H1 (cell line): ENCODE results near the gene CAPN15.

Experiments used
- CBX5 ChIP-seq: fragments of 300-800, 300-1000 bp; sonication (generic); IDR thresholded peaks from 2 replicates; pipeline ENCODE4 v1.7.1; 2016; ENCODE audit warnings: antibody characterized with exemption, low read length, low read depth
- CEBPB ChIP-seq: IDR thresholded peaks from 2 replicates; pipeline ENCODE4 v1.6.1; 2012; ENCODE audit warnings: low read depth, low read length
- CTCF ChIP-seq, 3 experiments: IDR thresholded peaks; 1 replicate in 2 of 3; 2 replicates in 1 of 3; pipeline versions ENCODE4 v1.5.1 to v1.6.1; 2011; ENCODE audit warnings: low read length in 3 of 3, mild to moderate bottlenecking in 3 of 3, inconsistent platforms in 2 of 3, low read depth in 1 of 3, moderate library complexity in 1 of 3; ENCODE audit not compliant: insufficient read depth in 1 of 3; ENCODE audit errors: control extremely low read depth in 1 of 3
- EGR1 ChIP-seq: IDR thresholded peaks from 2 replicates; pipeline ENCODE4 v1.6.1; 2011; ENCODE audit warnings: low read depth, low read length, borderline replicate concordance
- EZH2 ChIP-seq: fragments of 200-600 bp; sonication (generic); IDR thresholded peaks from 2 replicates; pipeline ENCODE4 v1.7.1; 2012; ENCODE audit warnings: low read depth, mild to moderate bottlenecking, moderate library complexity, low read length, inconsistent platforms; ENCODE audit not compliant: severe bottlenecking
- GABPA ChIP-seq: IDR thresholded peaks from 2 replicates; pipeline ENCODE4 v1.6.1; 2011; ENCODE audit warnings: mild to moderate bottlenecking, low read length, moderate library complexity, borderline replicate concordance; ENCODE audit not compliant: insufficient read depth
- NRF1 ChIP-seq: IDR thresholded peaks from 2 replicates; pipeline ENCODE4 v1.6.1; 2011; ENCODE audit warnings: mild to moderate bottlenecking, low read depth, low read length, improper control_type of control experiment
- POLR2A ChIP-seq, 2 experiments: IDR thresholded peaks; 1 replicate in 1 of 2; 2 replicates in 1 of 2; pipeline ENCODE4 v1.6.1; 2011; ENCODE audit warnings: low read depth in 2 of 2, low read length in 2 of 2, mild to moderate bottlenecking in 2 of 2; ENCODE audit errors: control extremely low read depth in 1 of 2
- POLR2AphosphoS5 ChIP-seq: IDR thresholded peaks from 2 replicates; pipeline ENCODE4 v1.6.1; 2011; ENCODE audit warnings: low read depth, low read length
- RAD21 ChIP-seq, 2 experiments: IDR thresholded peaks in 1 of 2; conservative IDR thresholded peaks in 1 of 2; 2 replicates each; pipeline ENCODE4 v1.6.1; 2011; ENCODE audit warnings: low read depth in 2 of 2, low read length in 2 of 2, improper control_type of control experiment in 1 of 2, inconsistent platforms in 1 of 2, mild to moderate bottlenecking in 1 of 2, moderate library complexity in 1 of 2
- SIN3A ChIP-seq, 2 experiments: IDR thresholded peaks in 1 of 2; conservative IDR thresholded peaks in 1 of 2; 2 replicates each; pipeline ENCODE4 v1.6.1; 2011 to 2012; ENCODE audit warnings: low read length in 2 of 2, improper control_type of control experiment in 1 of 2, low read depth in 1 of 2, mild to moderate bottlenecking in 1 of 2
- TBP ChIP-seq: IDR thresholded peaks from 2 replicates; pipeline ENCODE4 v1.6.1; 2011; ENCODE audit warnings: low read depth, low read length, improper control_type of control experiment

- no peak for TF ChIP-seq RAD21 (IDR thresholded peaks at IDR 0.05 in 1 of 2, conservative IDR thresholded peaks at IDR 0.05 in 1 of 2; ENCODE audit: low read depth in 2 of 2, low read length in 2 of 2)
- no peak for TF ChIP-seq POLR2A (IDR thresholded peaks at IDR 0.05; ENCODE audit: control extremely low read depth in 1 of 2, low read depth in 2 of 2, low read length in 2 of 2)
- TF ChIP-seq CTCF (IDR thresholded peaks at IDR 0.05; ENCODE audit: control extremely low read depth in 1 of 3, insufficient read depth in 1 of 3, low read depth in 1 of 3, low read length in 3 of 3), result no peak
- no peak for TF ChIP-seq EZH2
- no peak for TF ChIP-seq CEBPB
- TF ChIP-seq POLR2AphosphoS5, result no peak
- no peak for TF ChIP-seq SIN3A (conservative IDR thresholded peaks at IDR 0.05 in 1 of 2, IDR thresholded peaks at IDR 0.05 in 1 of 2; ENCODE audit: low read depth in 1 of 2, low read length in 2 of 2)
- no peak for TF ChIP-seq CBX5
- no peak for TF ChIP-seq EGR1
- TF ChIP-seq GABPA, result no peak
- TF ChIP-seq TBP, result no peak
- no peak for TF ChIP-seq NRF1
Observed at GRCh38 chr16:548586-548985, 21.1 kb downstream of the CAPN15 start.
